ENCODE results near the gene THBS3.

The THBS3 gene

DNA sequence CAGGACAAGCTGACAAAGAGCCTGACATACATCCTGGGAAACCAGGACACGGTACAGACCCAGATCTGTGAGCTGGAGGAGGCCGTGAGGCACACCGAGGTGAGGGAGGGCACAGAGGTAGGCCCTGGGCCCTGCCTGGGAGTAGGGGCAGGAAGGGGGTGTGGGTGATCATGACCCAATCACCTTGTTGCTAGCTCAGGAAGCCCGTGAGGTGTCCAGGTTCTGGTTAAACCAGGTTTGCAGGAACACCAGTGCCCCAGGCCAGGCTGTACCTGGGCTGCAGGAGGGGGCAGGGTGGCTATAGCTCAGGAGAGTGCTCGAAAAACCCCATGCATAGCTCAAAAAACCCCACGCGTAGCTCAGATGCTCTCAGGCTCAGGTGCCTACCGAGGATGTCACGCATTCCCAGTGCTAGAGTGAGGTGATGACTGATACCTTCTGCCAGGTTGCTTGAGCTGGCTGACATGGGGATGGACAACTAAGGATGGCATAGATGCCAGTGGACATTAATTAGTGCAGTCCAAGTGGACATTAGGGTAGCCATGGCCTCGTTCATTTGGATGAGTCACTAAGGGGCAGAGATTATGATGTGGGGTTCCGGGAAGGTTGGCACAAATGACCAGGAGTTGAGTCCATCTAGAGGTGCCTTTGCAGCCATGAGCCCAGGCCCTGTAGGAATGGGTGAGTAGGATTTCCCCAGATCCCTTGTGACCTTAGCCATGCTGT is 30.3 kb downstream of the THBS3 start:
- H3K4me1 ChIP-seq: peaks cover 36 to 73% (median 56%) of the 10 kb centered on the region in 10 experiments
- H3K27me3 ChIP-seq: no peaks in the 10 kb centered on the region
- H3K9me3 ChIP-seq (replicated peaks in 1 of 11): no peaks in the 10 kb centered on the region
- H3K4me2 ChIP-seq: peak overlapping the region; percentile 33 to 99 (median 93); a peak in 19 of 22 replicates
- peak overlapping the region in 9 of 11 experiments; percentile 8 to 49 (median 23); a peak in 9 of 22 replicates for H3K9ac ChIP-seq
- no peak overlapping the region for H3K4me3 ChIP-seq
- H4K20me1 ChIP-seq: peaks cover 0 to 8% (median 0%) of the 10 kb centered on the region in 11 experiments; a peak in 3 of 22 replicates
- peaks cover 36 to 58% (median 51%) of the 10 kb centered on the region in 11 experiments for H3K36me3 ChIP-seq
- peak overlapping the region in 7 of 11 experiments; percentile 5 to 57 (median 38); a peak in 8 of 22 replicates for H3K27ac ChIP-seq
- TF ChIP-seq Cebpa-rat (IDR thresholded peaks at IDR 0.05): no peak

GRCh38 chr1:155176544-155177071 is 31.1 kb downstream of the THBS3 start:
- Histone ChIP-seq H3K27me3 (no peaks in the 10 kb centered on the region), H3K9ac (peak overlapping the region in 8 of 11 experiments; percentile 8 to 49 (median 26); a peak in 9 of 22 replicates), H3K4me3 (peak overlapping the region in 2 of 10 experiments; percentile 89 to 93; a peak in 2 of 20 replicates), H3K4me1 (peaks cover 41 to 74% (median 62%) of the 10 kb centered on the region in 10 experiments), H3K4me2 (peak overlapping the region; percentile 90 to 99 (median 97)), H3K27ac (peak overlapping the region in 6 of 11 experiments; percentile 30 to 57 (median 38); a peak in 8 of 22 replicates), H3K36me3 (peaks cover 34 to 56% (median 47%) of the 10 kb centered on the region in 11 experiments), H3K9me3 (replicated peaks in 1 of 11) (no peaks in the 10 kb centered on the region), H4K20me1 (peaks cover 0 to 8% (median 0%) of the 10 kb centered on the region in 11 experiments; a peak in 4 of 22 replicates)
- no peak for TF ChIP-seq Cebpa-rat (IDR thresholded peaks at IDR 0.05)

DNA sequence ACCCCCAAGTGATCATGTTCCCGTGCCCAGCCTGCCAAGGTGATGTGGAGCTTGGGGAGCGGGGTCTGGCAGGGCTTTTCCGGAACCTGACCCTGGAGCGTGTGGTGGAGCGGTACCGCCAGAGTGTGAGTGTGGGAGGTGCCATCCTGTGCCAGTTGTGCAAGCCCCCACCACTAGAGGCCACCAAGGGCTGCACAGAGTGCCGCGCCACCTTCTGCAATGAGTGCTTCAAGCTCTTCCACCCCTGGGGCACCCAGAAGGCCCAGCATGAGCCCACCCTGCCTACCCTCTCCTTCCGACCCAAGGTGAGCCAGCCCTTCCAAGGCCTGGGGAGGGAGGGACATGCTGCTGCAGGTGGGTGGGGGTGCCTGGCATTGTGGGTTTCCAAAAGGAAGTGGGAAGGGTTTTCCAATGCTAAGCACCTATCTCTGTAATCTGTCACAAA is 31.7 kb downstream of the THBS3 start:
- H3K9me3 ChIP-seq (replicated peaks in 1 of 11): no peaks in the 10 kb centered on the region
- H3K4me2 ChIP-seq: peak overlapping the region; percentile 90 to 99 (median 97)

GRCh38 chr1:155175281-155175926 is 32.3 kb downstream of the THBS3 start:
- H3K4me3 ChIP-seq: peak overlapping the region; percentile 73 to 93 (median 84); a peak in 19 of 20 replicates
- TF ChIP-seq Cebpa-rat (IDR thresholded peaks at IDR 0.05): no peak

More for the DNA sequence above, 31.7 kb downstream of the THBS3 start:
- Histone ChIP-seq H3K4me3 (peak overlapping the region in 7 of 10 experiments; percentile 77 to 93 (median 87); a peak in 8 of 20 replicates), H4K20me1 (peaks cover 0 to 8% (median 0%) of the 10 kb centered on the region in 11 experiments; a peak in 4 of 22 replicates), H3K4me1 (peaks cover 46 to 74% (median 65%) of the 10 kb centered on the region in 10 experiments), H3K27me3 (no peaks in the 10 kb centered on the region), H3K27ac (peak overlapping the region in 4 of 11 experiments; percentile 37 to 88 (median 63); a peak in 5 of 22 replicates), H3K9ac (peak overlapping the region in 7 of 11 experiments; percentile 5 to 95 (median 91); a peak in 11 of 22 replicates), H3K36me3 (peaks cover 33 to 56% (median 47%) of the 10 kb centered on the region in 11 experiments)
- no peak for TF ChIP-seq Cebpa-rat (IDR thresholded peaks at IDR 0.05)

DNA sequence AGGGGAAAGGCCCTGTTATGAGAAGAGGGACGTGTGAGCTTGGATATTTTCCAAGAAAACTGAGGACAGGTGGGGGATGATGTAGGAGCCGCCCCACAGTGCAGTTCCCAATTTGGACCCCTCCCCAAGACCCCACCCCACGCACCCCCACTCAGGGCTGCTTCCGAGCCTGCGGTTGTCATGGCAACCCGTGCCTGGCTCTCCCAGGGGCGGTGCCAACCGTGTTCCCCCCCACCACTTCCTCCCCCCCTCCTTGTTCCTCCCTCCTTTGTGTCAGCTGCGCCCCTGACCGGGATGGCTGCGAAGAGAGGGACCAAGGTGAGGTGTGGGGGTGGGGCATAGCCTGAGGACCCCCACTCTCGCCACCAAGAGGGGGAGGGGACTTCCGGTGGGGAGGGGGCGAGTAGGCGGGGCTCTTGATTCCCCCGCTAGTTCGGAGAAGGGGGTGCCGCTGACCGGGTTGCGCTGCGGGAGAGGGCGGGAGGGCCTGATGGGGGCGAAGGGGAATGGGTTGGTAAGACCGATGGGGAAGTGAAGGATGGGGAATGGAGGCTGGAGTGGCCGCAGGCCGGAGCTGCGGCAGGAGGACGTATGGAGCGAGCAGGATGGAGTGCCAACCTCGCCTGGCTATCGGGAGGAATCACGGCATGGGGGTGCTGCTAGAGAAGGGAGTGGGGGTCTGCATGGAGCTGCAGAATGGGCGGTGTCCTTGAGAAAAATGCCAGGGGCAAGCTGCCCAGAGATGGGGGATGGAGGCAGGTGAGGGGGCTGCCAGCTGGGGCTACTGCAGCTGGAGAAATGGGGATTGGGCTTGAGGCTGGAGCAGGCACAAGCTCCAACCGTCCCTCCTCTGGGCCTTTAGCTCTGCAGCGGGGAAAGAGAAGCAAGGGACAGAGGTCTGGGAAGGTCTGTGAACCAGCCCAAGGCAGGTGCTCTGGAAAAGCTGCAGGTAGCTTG is 33.1 kb downstream of the THBS3 start:
- H4K20me1 ChIP-seq: peaks cover 0 to 8% (median 0%) of the 10 kb centered on the region in 11 experiments; a peak in 5 of 22 replicates
- peaks cover 46 to 77% (median 65%) of the 10 kb centered on the region in 10 experiments for H3K4me1 ChIP-seq
- peak overlapping the region; percentile 90 to 99 (median 97) for H3K4me2 ChIP-seq
- no peaks in the 10 kb centered on the region for H3K27me3 ChIP-seq
- no peak for TF ChIP-seq Cebpa-rat (IDR thresholded peaks at IDR 0.05)
- H3K9ac ChIP-seq: peak overlapping the region; percentile 58 to 97 (median 92); a peak in 21 of 22 replicates
- no peaks in the 10 kb centered on the region for H3K9me3 ChIP-seq (replicated peaks in 1 of 11)
- H3K27ac ChIP-seq: peak overlapping the region in 9 of 11 experiments; percentile 18 to 95 (median 88); a peak in 16 of 22 replicates
- peak overlapping the region; percentile 73 to 93 (median 84) for H3K4me3 ChIP-seq
- H3K36me3 ChIP-seq: peaks cover 41 to 56% (median 47%) of the 10 kb centered on the region in 11 experiments

More at GRCh38 chr1:155175281-155175926, 32.3 kb downstream of the THBS3 start:
- Histone ChIP-seq H3K27ac (peak overlapping the region in 7 of 11 experiments; percentile 60 to 95 (median 88); a peak in 10 of 22 replicates), H3K36me3 (peaks cover 38 to 56% (median 47%) of the 10 kb centered on the region in 11 experiments), H3K4me2 (peak overlapping the region; percentile 90 to 99 (median 97)), H4K20me1 (peaks cover 0 to 8% (median 0%) of the 10 kb centered on the region in 11 experiments; a peak in 5 of 22 replicates), H3K4me1 (peaks cover 46 to 77% (median 65%) of the 10 kb centered on the region in 10 experiments), H3K27me3 (no peaks in the 10 kb centered on the region), H3K9ac (peak overlapping the region in 9 of 11 experiments; percentile 87 to 97 (median 92); a peak in 20 of 22 replicates), H3K9me3 (replicated peaks in 1 of 11) (no peaks in the 10 kb centered on the region)

DNA sequence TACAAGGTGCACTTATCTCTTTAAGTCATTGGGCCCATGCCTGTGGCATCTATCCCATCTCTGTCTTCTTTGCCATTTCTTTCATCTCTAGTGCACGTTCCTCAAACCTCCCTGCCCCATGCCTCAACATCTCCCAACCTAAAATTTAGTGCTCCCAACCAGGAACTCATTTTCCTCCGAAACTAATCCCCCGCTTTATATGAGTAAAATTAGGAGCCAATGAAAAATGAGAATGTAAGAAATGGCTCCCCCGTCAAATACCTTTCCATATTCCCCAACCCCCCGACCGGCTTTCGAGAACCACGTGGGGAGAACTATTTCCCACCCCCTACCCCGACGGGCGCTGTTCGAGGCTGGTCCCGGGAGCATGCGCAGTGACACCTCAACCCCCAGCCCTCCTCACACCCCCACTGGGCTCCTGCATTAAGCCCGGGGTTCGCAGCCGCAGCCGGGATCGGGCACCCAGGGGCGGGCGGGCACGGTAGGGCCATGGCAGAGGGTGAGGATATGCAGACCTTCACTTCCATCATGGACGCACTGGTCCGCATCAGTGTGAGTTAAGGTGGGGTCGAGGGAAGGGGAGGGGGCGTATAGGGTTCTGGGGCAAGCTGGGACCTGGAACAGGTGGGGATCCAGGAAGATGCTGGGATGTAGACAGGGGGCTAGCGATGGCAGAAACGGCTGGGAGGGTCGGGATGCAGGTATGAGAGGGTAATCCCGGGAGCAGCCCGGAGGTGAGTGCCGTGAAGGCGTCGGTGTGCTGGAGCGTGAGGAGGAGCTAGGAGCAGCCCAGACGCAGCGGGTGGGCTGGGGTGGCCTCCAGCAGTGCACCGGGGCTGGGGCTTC is 34.0 kb downstream of the THBS3 start, which contains the start of gene TRIM46:
TRIM46 (plus strand) TSS at position 372 of the 846 bp plus-strand sequence; CDS start at position 490, 118 bp downstream.
- H3K4me1 ChIP-seq: peaks cover 46 to 69% (median 58%) of the 10 kb centered on the region in 10 experiments

More for the DNA sequence above, 34.0 kb downstream of the THBS3 start, which contains the start of gene TRIM46:
- peak within 1 kb of the TSS; percentile 90 to 99 (median 97) for H3K4me2 ChIP-seq
- H3K9me3 ChIP-seq (replicated peaks in 1 of 11): no peaks in the 10 kb centered on the region
- H3K4me3 ChIP-seq: peak within 1 kb of the TSS; percentile 73 to 93 (median 84)
- peaks cover 41 to 56% (median 47%) of the 10 kb centered on the region in 11 experiments for H3K36me3 ChIP-seq
- peaks cover 0 to 15% (median 0%) of the 10 kb centered on the region in 11 experiments; a peak in 5 of 22 replicates for H4K20me1 ChIP-seq
- no peak for TF ChIP-seq Cebpa-rat (IDR thresholded peaks at IDR 0.05)
- no peaks in the 10 kb centered on the region for H3K27me3 ChIP-seq
- H3K9ac ChIP-seq: peak within 1 kb of the TSS; percentile 86 to 97 (median 92)
- peak within 1 kb of the TSS; percentile 84 to 95 (median 91) for H3K27ac ChIP-seq

Data from BLaER1 treated with 17β-estradiol and CSF1 and Interleukin-3, amounts not matched to agents 10 nM and 100 nM (cell line).